HG03139 (cell line): Measurements from ENCODE around the gene SPATA31D4.
"Not testable (repeated sequence)": the region's sequence is repeated elsewhere in the genome, so short reads cannot be mapped to it uniquely, and the experiment has no call there.

ENCODE experiments used
- ATAC-seq: cut with Tn5 transposase; IDR thresholded peaks from one replicate; pipeline ENCODE4 v1.9.1; 2021; ENCODE audit not compliant: unreplicated experiment

The SPATA31D4 gene

DNA sequence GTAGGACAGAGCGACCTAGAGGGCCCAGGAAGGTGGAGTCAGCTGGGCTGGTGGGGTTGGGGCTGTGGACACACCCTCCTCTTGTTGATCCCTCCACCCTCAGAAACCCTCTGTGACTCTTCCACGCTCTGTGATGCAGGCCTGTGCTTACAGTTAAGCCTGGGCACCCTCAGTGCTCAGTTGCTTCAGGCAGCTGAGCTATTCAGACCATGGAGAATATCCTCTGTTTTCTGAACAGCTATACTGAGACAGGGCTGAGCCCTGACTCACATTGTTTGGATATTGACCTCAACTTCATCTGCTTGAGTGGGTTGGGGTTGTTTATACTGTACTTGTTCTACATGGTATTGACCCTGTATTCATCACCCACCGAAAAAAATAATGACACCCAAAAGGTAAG is at the start of gene SPATA31D4:
Gene SPATA31D4, plus strand, starts transcription at position 124 of the 400 bp plus-strand sequence. Its CDS starts 86 bp downstream, at position 210.
- ATAC-seq, result not testable (repeated sequence)

GRCh38 chr9:81878530-81878929 is 49.7 kb upstream of the SPATA31D4 start:
- ATAC-seq, result no peak

GRCh38 chr9:81879501-81879916 is 48.7 kb upstream of the SPATA31D4 start:
- no peak for ATAC-seq

GRCh38 chr9:81885602-81886001 is 42.6 kb upstream of the SPATA31D4 start:
- no peak for ATAC-seq

DNA sequence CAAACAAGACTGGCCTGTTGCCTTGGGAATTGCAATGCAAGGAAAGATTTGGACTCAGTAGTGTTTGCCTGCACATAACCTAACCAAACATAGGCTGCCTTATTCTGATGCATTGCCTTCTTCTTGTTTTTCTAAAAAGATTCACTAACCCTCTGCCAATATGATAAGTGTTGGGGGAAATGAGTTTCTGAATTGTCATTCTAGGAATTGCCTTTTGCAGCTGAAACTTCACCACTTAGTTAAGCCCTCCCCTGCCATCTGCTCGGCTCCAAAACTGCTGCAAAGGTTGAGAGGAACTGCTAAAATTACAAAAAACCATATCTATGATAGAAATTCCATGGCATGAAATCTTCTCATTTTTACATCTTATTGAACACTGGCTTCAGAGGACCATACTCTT is 41.6 kb upstream of the SPATA31D4 start:
- no peak for ATAC-seq

GRCh38 chr9:81890104-81890503 is 38.1 kb upstream of the SPATA31D4 start:
- ATAC-seq, result no peak

DNA sequence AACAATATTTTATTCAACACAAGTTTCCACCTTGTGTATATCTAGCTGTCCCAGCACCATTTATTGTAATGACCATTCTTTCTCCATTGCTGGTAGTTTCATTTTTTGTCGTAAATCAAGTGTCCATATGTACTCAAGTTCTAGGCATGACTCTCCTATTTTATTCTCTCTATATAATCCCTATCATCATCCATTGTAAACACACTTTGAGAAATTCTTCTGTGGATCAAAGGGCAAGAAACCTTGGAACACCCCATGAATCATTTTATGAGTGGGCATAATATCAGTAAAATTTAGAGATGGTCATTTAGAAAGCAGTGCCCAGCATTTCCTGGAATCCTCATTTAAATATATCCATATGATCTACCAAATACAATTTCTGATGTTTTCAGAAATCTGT is 35.8 kb upstream of the SPATA31D4 start:
- no peak for ATAC-seq

DNA sequence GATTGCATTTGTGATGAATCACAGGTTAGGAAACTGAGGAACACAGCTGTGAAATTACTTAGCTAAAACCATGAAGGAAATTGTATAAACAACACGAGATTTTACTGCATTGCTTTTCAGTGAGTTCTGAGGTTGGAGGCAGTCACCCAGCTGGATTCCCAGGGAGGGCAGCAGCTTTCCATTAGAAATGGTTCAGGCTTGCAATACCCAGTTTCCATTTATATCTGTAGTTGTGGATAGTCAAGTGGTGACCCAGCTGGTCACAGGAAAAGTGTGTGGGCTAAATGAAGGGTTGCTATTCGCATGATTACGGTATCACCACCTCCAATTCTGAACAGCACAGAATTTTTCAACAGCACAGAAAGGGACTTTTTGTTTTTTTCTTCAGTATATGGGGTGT is 34.3 kb upstream of the SPATA31D4 start:
- no peak for ATAC-seq

DNA sequence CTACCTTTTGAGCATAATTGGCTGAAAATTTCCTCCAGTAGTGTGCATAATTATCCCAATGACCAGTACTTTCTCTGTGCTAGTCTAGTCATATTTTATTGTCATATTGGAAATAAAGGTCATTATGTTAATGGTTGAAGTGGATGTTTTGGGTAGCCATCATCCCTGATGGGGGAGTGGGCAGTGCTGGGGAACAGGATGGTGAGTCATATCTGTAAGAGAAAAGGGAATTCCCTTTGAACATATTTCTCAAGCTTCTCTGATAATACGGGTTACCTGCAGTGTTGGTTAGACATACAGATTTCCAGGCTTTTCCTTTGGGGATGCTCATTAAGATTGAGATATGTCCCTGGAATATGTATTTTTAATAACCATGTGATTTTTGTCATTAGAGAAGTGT is 33.3 kb upstream of the SPATA31D4 start:
- ATAC-seq, result no peak

DNA sequence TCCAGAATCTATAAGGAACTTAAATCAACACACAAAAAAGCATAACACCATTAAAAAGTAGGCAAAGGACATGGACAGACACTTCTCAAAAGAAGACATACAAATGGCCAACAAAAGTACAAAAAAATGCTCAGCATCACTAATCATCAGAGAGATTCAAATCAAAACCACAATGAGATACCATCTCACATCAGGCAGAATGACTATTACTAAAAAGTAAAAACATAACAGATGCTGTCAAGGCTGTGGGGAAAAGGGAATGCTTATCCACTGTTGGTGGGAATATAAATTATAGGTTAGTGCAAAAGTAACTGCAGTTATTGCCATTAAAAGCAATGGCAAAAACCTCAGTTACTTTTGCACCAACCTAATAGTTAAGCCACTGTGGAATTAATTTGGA is 32.2 kb upstream of the SPATA31D4 start:
- ATAC-seq, result no peak

DNA sequence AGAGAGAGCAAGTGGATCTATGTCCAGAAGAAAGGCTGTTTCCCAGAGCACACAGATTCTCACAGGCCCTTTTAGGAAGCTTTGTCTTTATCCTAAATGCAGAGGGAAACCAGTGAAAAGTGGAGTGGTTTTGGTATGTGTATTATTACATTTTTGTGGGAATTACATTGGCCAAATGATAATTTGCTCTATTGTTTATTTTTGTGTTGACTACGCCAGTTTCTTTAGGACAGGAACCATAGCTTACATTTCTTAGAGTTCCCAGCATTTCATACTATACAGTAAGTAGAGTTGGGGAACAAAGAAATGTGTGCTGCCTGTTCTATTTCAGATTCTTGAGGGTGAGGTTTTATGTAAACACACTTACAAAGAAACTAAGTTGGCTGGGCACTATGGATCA is 29.4 kb upstream of the SPATA31D4 start:
- no peak for ATAC-seq

DNA sequence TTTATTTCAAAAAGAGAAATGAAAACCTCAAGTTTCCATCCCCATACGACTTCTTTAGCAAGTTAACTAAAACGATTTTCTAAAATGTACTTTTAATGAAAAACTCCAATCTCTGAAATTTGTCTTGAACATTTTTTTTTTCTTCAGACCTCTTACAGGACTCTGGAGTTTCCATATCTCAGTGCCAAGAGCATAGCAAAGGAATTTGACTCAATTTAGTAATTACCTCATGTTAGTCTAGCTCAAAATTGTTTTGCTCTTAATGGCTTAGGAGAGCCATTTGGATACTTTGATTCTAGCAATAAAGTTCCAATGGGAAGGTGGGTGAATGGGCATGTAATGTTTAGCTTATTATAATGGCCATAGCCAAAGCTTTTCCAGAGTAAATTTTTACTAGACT is 26.0 kb upstream of the SPATA31D4 start:
- ATAC-seq, result no peak

- no peak for ATAC-seq
Observed at GRCh38 chr9:81902626-81903025, 25.6 kb upstream of the SPATA31D4 start.

GRCh38 chr9:81906671-81907070 is 21.6 kb upstream of the SPATA31D4 start:
- no peak for ATAC-seq

DNA sequence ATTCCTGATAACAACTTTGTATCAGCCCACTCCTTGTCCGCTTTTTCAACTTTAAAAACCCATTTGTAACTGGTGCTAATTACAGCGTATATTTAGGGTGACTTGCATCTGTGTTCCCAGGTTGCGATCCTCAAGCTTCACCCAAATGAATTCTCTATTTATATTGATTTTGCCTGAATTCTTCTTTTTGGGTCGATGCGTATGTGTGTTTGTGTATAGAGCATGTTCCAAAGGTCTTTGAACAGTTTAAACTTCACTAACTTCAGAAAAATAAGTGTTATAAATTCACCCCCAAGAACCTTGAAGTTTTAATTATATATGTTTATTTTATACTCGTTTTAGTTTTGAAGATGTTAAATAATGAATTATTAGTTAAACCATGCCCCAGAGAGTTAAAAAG is 16.1 kb upstream of the SPATA31D4 start:
- ATAC-seq, result no peak

GRCh38 chr9:81915801-81916505 is 12.3 kb upstream of the SPATA31D4 start:
- ATAC-seq, result no peak

- ATAC-seq, result not testable (repeated sequence)
Observed at GRCh38 chr9:81918507-81918906, 9.7 kb upstream of the SPATA31D4 start.

DNA sequence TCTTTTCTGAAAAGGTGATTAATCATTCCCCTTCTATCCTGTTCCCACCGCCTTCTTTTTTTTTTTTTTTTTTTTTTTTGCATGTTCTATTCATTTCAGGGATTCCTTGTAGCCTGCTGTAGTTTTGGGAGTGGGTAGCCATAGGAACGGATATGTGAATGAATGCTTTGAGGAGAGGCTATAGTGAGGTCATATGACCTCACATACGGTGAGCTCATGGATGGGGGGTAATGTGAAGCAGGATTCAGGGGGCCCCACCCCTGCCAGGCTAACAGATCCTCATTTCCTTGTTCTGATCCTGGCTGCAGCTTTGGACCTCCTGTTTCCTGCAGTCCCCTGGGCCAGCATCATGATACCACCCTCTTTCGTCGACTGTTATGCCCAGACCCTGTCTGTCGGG is 1.9 kb downstream of the SPATA31D4 start:
- not testable (repeated sequence) for ATAC-seq

DNA sequence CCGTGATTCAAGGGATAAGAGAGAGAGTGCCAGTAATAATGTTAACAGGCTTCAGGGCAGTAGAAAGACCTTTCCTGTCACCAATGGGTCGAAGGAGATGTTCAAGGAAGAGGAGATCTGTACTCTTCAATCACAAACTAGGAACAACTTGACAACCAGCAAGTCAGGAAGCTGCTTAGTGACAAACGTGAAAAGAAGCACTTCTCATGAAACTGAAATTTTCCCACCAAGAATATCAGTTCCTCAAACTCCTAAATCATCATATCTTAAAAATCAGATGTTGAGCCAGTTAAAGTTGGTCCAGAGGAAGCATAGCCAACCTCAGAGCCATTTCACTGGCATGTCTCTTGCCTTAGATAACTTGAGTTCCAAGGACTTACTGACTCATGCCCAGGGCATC is 5.3 kb downstream of the SPATA31D4 start:
- ATAC-seq, result not testable (repeated sequence)

GRCh38 chr9:81943393-81943792 is 15.2 kb downstream of the SPATA31D4 start, which contains the start of gene SPATA31D3:
TSS of gene SPATA31D3 (plus strand) at chr9:81943500. CDS start at chr9:81943586, 86 bp downstream.
- not testable (repeated sequence) for ATAC-seq

DNA sequence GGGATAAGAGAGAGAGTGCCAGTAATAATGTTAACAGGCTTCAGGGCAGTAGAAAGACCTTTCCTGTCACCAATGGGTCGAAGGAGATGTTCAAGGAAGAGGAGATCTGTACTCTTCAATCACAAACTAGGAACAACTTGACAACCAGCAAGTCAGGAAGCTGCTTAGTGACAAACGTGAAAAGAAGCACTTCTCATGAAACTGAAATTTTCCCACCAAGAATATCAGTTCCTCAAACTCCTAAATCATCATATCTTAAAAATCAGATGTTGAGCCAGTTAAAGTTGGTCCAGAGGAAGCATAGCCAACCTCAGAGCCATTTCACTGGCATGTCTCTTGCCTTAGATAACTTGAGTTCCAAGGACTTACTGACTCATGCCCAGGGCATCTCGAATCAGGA is 20.4 kb downstream of the SPATA31D4 start:
- ATAC-seq, result not testable (repeated sequence)

- no peak for ATAC-seq
Observed at GRCh38 chr9:81953096-81953495, 24.9 kb downstream of the SPATA31D4 start.

DNA sequence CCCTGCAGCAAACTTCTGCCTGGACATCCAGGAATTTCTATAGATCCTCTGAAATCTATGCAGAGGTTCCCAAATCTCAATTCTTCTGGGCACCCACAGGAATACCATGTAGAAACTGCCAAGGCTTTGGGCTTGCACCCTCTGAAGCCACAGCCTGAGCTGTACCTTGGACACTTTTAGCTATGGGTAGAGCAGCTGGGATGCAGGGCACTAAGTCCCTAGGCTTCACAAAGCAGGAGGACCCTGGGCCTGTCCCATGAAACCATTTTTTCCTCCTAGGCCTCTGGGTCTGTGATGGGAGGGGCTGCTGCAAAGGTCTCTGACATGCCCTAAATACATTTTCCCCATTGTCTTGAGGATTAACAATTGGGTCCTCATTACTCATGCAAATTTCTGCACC is 27.4 kb downstream of the SPATA31D4 start:
- no peak for ATAC-seq
